ENCODE measurements around the gene ZFP90.

DNA sequence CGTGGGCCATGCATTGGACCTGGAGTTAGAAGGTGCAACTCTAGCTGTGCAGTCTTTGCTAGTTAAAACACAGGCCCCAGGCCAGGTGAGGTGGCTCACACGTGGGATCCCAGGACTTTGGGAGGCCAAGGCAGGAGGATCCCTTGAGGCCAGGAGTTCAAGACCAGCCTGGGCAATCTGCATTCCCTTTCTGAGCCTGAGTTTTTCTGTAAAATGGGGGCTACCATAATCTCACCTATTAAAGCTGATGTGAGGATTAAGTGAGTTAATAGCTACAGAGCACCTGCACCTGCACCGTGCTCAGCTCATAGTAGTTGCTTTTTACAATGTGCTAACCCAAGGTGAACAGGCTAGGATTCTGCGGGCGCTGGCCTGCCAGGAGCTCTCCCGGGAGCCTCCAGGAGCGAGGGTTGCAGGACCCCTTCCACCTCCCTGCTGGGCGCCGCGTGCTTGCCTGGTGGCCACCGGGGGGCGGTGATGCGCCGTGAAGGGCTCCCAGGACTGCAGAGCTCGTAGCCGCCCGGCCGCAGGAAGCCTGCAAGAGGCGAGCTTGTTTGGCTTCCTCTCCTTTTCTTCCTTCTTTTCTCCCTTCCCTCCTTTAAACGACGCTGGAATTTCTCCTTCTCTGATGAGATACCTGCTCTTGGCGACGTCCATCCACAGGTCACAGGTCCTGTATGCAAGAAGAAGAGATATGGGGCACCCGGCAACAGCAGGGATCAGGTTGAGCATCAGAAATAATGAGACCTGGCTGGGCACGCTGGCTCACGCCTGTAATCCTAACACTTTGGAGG, 51.3 kb downstream of the ZFP90 start:
- TF ChIP-seq, protein P1, sequence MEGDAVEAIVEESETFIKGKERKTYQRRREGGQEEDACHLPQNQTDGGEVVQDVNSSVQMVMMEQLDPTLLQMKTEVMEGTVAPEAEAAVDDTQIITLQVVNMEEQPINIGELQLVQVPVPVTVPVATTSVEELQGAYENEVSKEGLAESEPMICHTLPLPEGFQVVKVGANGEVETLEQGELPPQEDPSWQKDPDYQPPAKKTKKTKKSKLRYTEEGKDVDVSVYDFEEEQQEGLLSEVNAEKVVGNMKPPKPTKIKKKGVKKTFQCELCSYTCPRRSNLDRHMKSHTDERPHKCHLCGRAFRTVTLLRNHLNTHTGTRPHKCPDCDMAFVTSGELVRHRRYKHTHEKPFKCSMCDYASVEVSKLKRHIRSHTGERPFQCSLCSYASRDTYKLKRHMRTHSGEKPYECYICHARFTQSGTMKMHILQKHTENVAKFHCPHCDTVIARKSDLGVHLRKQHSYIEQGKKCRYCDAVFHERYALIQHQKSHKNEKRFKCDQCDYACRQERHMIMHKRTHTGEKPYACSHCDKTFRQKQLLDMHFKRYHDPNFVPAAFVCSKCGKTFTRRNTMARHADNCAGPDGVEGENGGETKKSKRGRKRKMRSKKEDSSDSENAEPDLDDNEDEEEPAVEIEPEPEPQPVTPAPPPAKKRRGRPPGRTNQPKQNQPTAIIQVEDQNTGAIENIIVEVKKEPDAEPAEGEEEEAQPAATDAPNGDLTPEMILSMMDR (conservative IDR thresholded peaks at IDR 0.05) = peak; percentile 93
- no peak for TF ChIP-seq ZFX (IDR thresholded peaks at IDR 0.05)
